PC-3 (cell line): ENCODE data around the gene MAGEC3.

Source experiments
- CTCF ChIP-seq: fragments of 300-600 bp; sonication (generic); conservative IDR thresholded peaks from 2 replicates; pipeline ENCODE4 v1.5.1; 2017; ENCODE audit warnings: antibody characterized with exemption, low read depth, mild to moderate bottlenecking, low read length
- EZH2 ChIP-seq: fragments of 300-600 bp; sonication (generic); IDR thresholded peaks from one replicate; pipeline ENCODE4 v1.6.1; 2017; ENCODE audit warnings: antibody characterized with exemption, mild to moderate bottlenecking, low read length; ENCODE audit not compliant: unreplicated experiment

- TF ChIP-seq CTCF, result no peak
- no peak for TF ChIP-seq EZH2
These were observed 1.7 kb downstream of the MAGEC3 start for GRCh38 chrX:141839856-141840255.
